ENCODE measurements around the gene TXNL4B. TPM values are rescaled to one million over a fixed set of nuclear protein-coding genes. Genes with fewer than 3 reads are reported as not detected.

Gene TXNL4B
- total and polyA plus RNA-seq, 3 donors from 2014 or later: 30.9 to 41.1 (median 37.9) TPM

GRCh38 chr16:72137380-72138063 lies 44.1 kb upstream of the TXNL4B start:
- no peak for DNase-seq
- Histone ChIP-seq H3K27ac (no peak overlapping the region), H3K36me3 (ENCODE audit: low read depth, missing control alignments) (no peaks in the 10 kb centered on the region), H3K9me3 (no peaks in the 10 kb centered on the region), H3K27me3 (no peaks in the 10 kb centered on the region), H3K4me1 (no peaks in the 10 kb centered on the region), H3K4me3 (no peak overlapping the region)
- whole genome bisulfite sequencing, 2 donors: 80 to 89% methylated on average over 15 of the region's 15 CpGs
- TF ChIP-seq, protein P1, sequence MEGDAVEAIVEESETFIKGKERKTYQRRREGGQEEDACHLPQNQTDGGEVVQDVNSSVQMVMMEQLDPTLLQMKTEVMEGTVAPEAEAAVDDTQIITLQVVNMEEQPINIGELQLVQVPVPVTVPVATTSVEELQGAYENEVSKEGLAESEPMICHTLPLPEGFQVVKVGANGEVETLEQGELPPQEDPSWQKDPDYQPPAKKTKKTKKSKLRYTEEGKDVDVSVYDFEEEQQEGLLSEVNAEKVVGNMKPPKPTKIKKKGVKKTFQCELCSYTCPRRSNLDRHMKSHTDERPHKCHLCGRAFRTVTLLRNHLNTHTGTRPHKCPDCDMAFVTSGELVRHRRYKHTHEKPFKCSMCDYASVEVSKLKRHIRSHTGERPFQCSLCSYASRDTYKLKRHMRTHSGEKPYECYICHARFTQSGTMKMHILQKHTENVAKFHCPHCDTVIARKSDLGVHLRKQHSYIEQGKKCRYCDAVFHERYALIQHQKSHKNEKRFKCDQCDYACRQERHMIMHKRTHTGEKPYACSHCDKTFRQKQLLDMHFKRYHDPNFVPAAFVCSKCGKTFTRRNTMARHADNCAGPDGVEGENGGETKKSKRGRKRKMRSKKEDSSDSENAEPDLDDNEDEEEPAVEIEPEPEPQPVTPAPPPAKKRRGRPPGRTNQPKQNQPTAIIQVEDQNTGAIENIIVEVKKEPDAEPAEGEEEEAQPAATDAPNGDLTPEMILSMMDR (IDR thresholded peaks at IDR 0.05): no peak
- TF ChIP-seq POLR2A (IDR thresholded peaks at IDR 0.05): no peak
- intact Hi-C loops (cut with DNase I; ENCODE audit: low total_unique reads): no loop called here

DNA sequence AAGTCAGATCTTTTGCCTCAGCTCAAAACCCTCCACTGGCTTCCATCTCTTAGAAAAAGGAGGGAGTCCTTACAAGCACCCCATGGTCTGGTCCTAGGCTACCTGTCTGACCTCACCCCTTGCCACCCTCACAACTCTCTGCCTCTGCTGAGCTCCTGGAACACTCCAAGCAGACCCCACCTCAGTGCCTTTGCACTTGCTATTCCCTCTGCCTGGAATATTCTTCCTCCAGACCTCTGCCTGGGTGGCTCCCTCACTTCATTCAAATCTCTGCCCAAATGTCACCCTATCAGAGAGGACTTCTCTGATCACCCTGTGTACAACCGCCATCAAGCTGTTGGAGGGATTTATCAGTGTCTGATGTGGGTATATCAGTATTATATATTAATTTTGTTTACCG lies 41.1 kb upstream of the TXNL4B start:
- Histone ChIP-seq H3K9me3 (no peaks in the 10 kb centered on the region), H3K4me3 (no peak overlapping the region), H3K36me3 (ENCODE audit: low read depth, missing control alignments) (no peaks in the 10 kb centered on the region), H3K27ac (no peak overlapping the region), H3K27me3 (no peaks in the 10 kb centered on the region), H3K4me1 (no peaks in the 10 kb centered on the region)
- DNase-seq: no peak
- no peak for TF ChIP-seq POLR2A (IDR thresholded peaks at IDR 0.05)
- TF ChIP-seq, protein P1 (IDR thresholded peaks at IDR 0.05): no peak
- intact Hi-C loops (cut with DNase I; ENCODE audit: low total_unique reads): no loop called here
- 94 to 100% methylated on average over 2 of the region's 2 CpGs for WGBS, 2 donors

- no peak for DNase-seq
- no peak overlapping the region for H3K4me3 ChIP-seq
- H3K9me3 ChIP-seq: no peaks in the 10 kb centered on the region
- no peaks in the 10 kb centered on the region for H3K36me3 ChIP-seq (ENCODE audit: low read depth, missing control alignments)
- H3K4me1 ChIP-seq: no peaks in the 10 kb centered on the region
- intact Hi-C loops (cut with DNase I; ENCODE audit: low total_unique reads): no loop called here
- H3K27me3 ChIP-seq: no peaks in the 10 kb centered on the region
- no peak overlapping the region for H3K27ac ChIP-seq
- WGBS, 2 donors: 87 to 94% methylated on average over 3 of the region's 3 CpGs
- no peak for TF ChIP-seq POLR2A (IDR thresholded peaks at IDR 0.05)
- TF ChIP-seq, protein P1 (IDR thresholded peaks at IDR 0.05): no peak
Observed at GRCh38 chr16:72132726-72133125, 39.3 kb upstream of the TXNL4B start.

DNA sequence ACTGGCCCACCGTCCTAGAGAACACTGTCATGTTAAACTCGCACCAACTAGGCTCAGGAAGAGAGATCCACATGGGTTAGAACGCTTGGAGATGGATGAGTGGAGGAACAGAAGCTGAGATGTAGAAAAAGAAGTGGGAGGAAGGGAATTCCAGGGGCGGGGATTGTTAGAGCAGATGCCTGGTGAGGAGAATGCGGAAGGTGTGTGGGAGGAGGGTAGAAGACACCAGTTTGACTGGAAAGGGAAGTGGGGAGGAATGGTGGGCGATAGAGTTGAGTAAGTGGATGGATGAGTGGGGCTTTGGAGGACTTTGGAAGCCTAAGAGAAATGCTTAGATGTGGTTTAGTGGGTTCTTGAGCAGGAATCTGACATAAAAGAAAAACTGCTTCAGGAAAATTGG lies 37.6 kb upstream of the TXNL4B start:
- intact Hi-C loops (cut with DNase I; ENCODE audit: low total_unique reads): no loop called here

More for the DNA sequence above, 37.6 kb upstream of the TXNL4B start:
- TF ChIP-seq POLR2A (IDR thresholded peaks at IDR 0.05): no peak
- TF ChIP-seq, protein P1 (IDR thresholded peaks at IDR 0.05): no peak
- Histone ChIP-seq H3K27me3 (no peaks in the 10 kb centered on the region), H3K27ac (peak overlapping the region; percentile 29 to 45), H3K36me3 (ENCODE audit: low read depth, missing control alignments) (no peaks in the 10 kb centered on the region), H3K4me3 (no peak overlapping the region), H3K4me1 (no peaks in the 10 kb centered on the region), H3K9me3 (no peaks in the 10 kb centered on the region)
- DNase-seq: peak; percentile 37
- WGBS, 2 donors: 62 to 72% methylated on average over 6 of the region's 6 CpGs

All from testis (tissue), 3 donors.